ENCODE measurements around the gene RBM23. TPM values are rescaled to one million over a fixed set of nuclear protein-coding genes. Genes with fewer than 3 reads are reported as not detected.

RBM23 gene
- total and polyA plus RNA-seq, 9 of the 15 experiments (the other 6 are each of a cell fraction or from before 2014, with no cell fraction given) = 46.0 to 102 (median 58.5) TPM

DNA sequence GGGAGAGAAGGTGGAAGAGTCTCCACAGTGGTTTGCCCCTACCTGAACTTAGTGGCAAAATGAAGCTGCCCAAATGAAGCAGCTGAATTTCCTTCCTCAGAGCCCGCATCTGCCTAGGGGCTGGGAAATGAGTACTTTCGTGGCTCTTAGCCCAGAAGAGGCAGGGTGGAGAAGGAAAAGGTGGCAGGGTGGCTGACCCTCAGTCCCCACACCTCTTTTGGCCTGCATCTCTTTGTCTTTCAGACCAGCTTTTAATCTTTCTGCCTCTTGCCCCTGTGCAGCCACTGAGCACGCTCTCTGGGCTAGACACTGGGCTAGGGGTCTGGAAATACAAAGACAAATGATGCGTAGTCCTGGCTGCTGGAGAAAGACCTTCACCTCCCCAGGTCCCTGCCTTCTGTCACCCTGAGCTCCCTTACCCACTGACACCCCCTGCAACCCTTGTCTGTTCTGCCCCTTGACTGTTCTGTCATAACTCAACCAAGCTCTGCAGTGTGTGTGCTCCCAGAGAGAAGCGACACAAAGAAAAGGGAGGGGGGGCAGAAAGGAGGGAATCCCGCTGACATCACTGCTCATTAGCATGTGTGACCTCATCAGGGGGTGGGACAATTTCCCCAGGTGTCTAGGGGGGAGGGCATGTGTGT lies 36.3 kb downstream of the RBM23 start (continued):
- 0 out of 2 replicates have a peak, but pooled peaks have one; percentile 3 for TF ChIP-seq NFE2 (IDR thresholded peaks at IDR 0.05; ENCODE audit: low read depth)
- TF ChIP-seq PHF20 (IDR thresholded peaks at IDR 0.05; ENCODE audit: partially characterized antibody) = no peak
- no peak for TF ChIP-seq TAL1 (IDR thresholded peaks at IDR 0.05)
- no peak for TF ChIP-seq ZNF175 (CRISPR knock-in tag; IDR thresholded peaks at IDR 0.05; ENCODE audit: low read depth)
- TF ChIP-seq, protein P1, sequence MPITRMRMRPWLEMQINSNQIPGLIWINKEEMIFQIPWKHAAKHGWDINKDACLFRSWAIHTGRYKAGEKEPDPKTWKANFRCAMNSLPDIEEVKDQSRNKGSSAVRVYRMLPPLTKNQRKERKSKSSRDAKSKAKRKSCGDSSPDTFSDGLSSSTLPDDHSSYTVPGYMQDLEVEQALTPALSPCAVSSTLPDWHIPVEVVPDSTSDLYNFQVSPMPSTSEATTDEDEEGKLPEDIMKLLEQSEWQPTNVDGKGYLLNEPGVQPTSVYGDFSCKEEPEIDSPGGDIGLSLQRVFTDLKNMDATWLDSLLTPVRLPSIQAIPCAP (CRISPR knock-in tag; IDR thresholded peaks at IDR 0.05; ENCODE audit: borderline replicate concordance) = no peak
- no peak for TF ChIP-seq POLR2AphosphoS5 (IDR thresholded peaks at IDR 0.05; ENCODE audit: control insufficient read depth, insufficient read depth, low read depth, low read length)
- TF ChIP-seq, protein P2, sequence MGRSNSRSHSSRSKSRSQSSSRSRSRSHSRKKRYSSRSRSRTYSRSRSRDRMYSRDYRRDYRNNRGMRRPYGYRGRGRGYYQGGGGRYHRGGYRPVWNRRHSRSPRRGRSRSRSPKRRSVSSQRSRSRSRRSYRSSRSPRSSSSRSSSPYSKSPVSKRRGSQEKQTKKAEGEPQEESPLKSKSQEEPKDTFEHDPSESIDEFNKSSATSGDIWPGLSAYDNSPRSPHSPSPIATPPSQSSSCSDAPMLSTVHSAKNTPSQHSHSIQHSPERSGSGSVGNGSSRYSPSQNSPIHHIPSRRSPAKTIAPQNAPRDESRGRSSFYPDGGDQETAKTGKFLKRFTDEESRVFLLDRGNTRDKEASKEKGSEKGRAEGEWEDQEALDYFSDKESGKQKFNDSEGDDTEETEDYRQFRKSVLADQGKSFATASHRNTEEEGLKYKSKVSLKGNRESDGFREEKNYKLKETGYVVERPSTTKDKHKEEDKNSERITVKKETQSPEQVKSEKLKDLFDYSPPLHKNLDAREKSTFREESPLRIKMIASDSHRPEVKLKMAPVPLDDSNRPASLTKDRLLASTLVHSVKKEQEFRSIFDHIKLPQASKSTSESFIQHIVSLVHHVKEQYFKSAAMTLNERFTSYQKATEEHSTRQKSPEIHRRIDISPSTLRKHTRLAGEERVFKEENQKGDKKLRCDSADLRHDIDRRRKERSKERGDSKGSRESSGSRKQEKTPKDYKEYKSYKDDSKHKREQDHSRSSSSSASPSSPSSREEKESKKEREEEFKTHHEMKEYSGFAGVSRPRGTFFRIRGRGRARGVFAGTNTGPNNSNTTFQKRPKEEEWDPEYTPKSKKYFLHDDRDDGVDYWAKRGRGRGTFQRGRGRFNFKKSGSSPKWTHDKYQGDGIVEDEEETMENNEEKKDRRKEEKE (IDR thresholded peaks at IDR 0.05; ENCODE audit: borderline replicate concordance in 1 of 2, control insufficient read depth in 1 of 2, low read depth in 2 of 2, low read length in 1 of 2) = no peak
- no peak for TF ChIP-seq ZNF165 (CRISPR knock-in tag; IDR thresholded peaks at IDR 0.05; ENCODE audit: borderline replicate concordance)
- no peak for TF ChIP-seq ZFP36 (IDR thresholded peaks at IDR 0.05; ENCODE audit: low read depth, low read length, partially characterized antibody)
- TF ChIP-seq HDGF (IDR thresholded peaks at IDR 0.05) = no peak
- TF ChIP-seq, protein P3, sequence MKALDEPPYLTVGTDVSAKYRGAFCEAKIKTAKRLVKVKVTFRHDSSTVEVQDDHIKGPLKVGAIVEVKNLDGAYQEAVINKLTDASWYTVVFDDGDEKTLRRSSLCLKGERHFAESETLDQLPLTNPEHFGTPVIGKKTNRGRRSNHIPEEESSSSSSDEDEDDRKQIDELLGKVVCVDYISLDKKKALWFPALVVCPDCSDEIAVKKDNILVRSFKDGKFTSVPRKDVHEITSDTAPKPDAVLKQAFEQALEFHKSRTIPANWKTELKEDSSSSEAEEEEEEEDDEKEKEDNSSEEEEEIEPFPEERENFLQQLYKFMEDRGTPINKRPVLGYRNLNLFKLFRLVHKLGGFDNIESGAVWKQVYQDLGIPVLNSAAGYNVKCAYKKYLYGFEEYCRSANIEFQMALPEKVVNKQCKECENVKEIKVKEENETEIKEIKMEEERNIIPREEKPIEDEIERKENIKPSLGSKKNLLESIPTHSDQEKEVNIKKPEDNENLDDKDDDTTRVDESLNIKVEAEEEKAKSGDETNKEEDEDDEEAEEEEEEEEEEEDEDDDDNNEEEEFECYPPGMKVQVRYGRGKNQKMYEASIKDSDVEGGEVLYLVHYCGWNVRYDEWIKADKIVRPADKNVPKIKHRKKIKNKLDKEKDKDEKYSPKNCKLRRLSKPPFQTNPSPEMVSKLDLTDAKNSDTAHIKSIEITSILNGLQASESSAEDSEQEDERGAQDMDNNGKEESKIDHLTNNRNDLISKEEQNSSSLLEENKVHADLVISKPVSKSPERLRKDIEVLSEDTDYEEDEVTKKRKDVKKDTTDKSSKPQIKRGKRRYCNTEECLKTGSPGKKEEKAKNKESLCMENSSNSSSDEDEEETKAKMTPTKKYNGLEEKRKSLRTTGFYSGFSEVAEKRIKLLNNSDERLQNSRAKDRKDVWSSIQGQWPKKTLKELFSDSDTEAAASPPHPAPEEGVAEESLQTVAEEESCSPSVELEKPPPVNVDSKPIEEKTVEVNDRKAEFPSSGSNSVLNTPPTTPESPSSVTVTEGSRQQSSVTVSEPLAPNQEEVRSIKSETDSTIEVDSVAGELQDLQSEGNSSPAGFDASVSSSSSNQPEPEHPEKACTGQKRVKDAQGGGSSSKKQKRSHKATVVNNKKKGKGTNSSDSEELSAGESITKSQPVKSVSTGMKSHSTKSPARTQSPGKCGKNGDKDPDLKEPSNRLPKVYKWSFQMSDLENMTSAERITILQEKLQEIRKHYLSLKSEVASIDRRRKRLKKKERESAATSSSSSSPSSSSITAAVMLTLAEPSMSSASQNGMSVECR (CRISPR knock-in tag; IDR thresholded peaks at IDR 0.05) = 0 out of 2 replicates have a peak, but pooled peaks have one; percentile 22
- TF ChIP-seq, protein P4, sequence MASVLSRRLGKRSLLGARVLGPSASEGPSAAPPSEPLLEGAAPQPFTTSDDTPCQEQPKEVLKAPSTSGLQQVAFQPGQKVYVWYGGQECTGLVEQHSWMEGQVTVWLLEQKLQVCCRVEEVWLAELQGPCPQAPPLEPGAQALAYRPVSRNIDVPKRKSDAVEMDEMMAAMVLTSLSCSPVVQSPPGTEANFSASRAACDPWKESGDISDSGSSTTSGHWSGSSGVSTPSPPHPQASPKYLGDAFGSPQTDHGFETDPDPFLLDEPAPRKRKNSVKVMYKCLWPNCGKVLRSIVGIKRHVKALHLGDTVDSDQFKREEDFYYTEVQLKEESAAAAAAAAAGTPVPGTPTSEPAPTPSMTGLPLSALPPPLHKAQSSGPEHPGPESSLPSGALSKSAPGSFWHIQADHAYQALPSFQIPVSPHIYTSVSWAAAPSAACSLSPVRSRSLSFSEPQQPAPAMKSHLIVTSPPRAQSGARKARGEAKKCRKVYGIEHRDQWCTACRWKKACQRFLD (CRISPR knock-in tag; IDR thresholded peaks at IDR 0.05) = no peak
- TF ChIP-seq, protein P5, sequence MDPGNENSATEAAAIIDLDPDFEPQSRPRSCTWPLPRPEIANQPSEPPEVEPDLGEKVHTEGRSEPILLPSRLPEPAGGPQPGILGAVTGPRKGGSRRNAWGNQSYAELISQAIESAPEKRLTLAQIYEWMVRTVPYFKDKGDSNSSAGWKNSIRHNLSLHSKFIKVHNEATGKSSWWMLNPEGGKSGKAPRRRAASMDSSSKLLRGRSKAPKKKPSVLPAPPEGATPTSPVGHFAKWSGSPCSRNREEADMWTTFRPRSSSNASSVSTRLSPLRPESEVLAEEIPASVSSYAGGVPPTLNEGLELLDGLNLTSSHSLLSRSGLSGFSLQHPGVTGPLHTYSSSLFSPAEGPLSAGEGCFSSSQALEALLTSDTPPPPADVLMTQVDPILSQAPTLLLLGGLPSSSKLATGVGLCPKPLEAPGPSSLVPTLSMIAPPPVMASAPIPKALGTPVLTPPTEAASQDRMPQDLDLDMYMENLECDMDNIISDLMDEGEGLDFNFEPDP (CRISPR knock-in tag; IDR thresholded peaks at IDR 0.05) = no peak
- TF ChIP-seq NBN (IDR thresholded peaks at IDR 0.05; ENCODE audit: low read depth) = no peak
- no peak for TF ChIP-seq U2AF2 (optimal IDR thresholded peaks at IDR 0.05; ENCODE audit: low read depth, low read length)
- TF ChIP-seq ELF4 (CRISPR knock-in tag; IDR thresholded peaks at IDR 0.05) = no peak

All from K562 (cell line).